Mesendoderm (in vitro differentiated cells): ENCODE measurements around the gene EIF2B4.

Experiments used
- DNase-seq: peaks from one replicate; pipeline ENCODE4 v3.0.0; 2013
- H2AK5ac ChIP-seq: 2 replicates; pipeline ENCODE4 v1.6.1; 2013; ENCODE audit warnings: low read length, inconsistent platforms
- H2BK120ac ChIP-seq: 2 replicates; pipeline ENCODE4 v1.6.1; 2013; ENCODE audit warnings: low read depth, mild to moderate bottlenecking, low read length, moderate library complexity, mixed read lengths
- H2BK15ac ChIP-seq: replicated peaks from 2 replicates; pipeline ENCODE4 v1.6.1; 2013; ENCODE audit warnings: low read depth, mild to moderate bottlenecking, moderate library complexity
- H2BK5ac ChIP-seq: 2 replicates; pipeline ENCODE4 v1.6.1; 2013; ENCODE audit warnings: low read length, inconsistent platforms
- H3K18ac ChIP-seq: 2 replicates; pipeline ENCODE4 v1.6.1; 2013; ENCODE audit warnings: mild to moderate bottlenecking, low read length, mixed read lengths
- H3K23ac ChIP-seq: one replicate; pipeline ENCODE4 v1.6.1; 2013; ENCODE audit warnings: low read length
- H3K27ac ChIP-seq: 2 replicates; pipeline ENCODE4 v1.5.1; 2013; ENCODE audit warnings: low read depth, mild to moderate bottlenecking, inconsistent platforms, low read length, moderate library complexity
- H3K27me3 ChIP-seq: 2 replicates; pipeline ENCODE4 v1.6.1; 2013; ENCODE audit warnings: low read length, control low read depth, mild to moderate bottlenecking, inconsistent platforms; ENCODE audit not compliant: insufficient read depth, poor library complexity
- H3K36me3 ChIP-seq: 2 replicates; pipeline ENCODE4 v1.6.1; 2013; ENCODE audit warnings: low read length, inconsistent platforms; ENCODE audit not compliant: control insufficient read depth, insufficient read depth
- H3K4ac ChIP-seq: one replicate; pipeline ENCODE4 v1.6.1; 2013; ENCODE audit warnings: low read depth, mild to moderate bottlenecking, low read length, moderate library complexity
- H3K4me1 ChIP-seq: 2 replicates; pipeline ENCODE4 v1.6.1; 2013; ENCODE audit warnings: low read depth, low read length, inconsistent platforms; ENCODE audit not compliant: control insufficient read depth
- H3K4me2 ChIP-seq: 2 replicates; pipeline ENCODE4 v1.6.1; 2013; ENCODE audit warnings: low read length
- H3K4me3 ChIP-seq: 2 replicates; pipeline ENCODE4 v1.5.1; 2013; ENCODE audit warnings: mild to moderate bottlenecking, low read length
- H3K56ac ChIP-seq: one replicate; pipeline ENCODE4 v1.6.1; 2013; ENCODE audit warnings: low read length
- H3K79me1 ChIP-seq: 2 replicates; pipeline ENCODE4 v1.6.1; 2013; ENCODE audit warnings: low read length, inconsistent platforms
- H3K79me2 ChIP-seq: 2 replicates; pipeline ENCODE4 v1.6.1; 2013; ENCODE audit warnings: mild to moderate bottlenecking, low read length; ENCODE audit not compliant: control insufficient read depth, insufficient read depth
- H3K9ac ChIP-seq: 2 replicates; pipeline ENCODE4 v1.6.1; 2013; ENCODE audit warnings: low read length, inconsistent platforms
- H4K5ac ChIP-seq: one replicate; pipeline ENCODE4 v1.6.1; 2013; ENCODE audit warnings: low read length
- H4K8ac ChIP-seq: one replicate; pipeline ENCODE4 v1.6.1; 2013; ENCODE audit warnings: low read depth, mild to moderate bottlenecking, control low read depth, low read length, moderate library complexity
- WGBS: extraction: QIAGEN DNeasy Blood & Tissue Kit; methylation state at CpG from one replicate; pipeline ENCODE4 v1.1.7; 2013; ENCODE audit warnings: low lambda C conversion rate, missing lambda C conversion rate; ENCODE audit not compliant: insufficient coverage; ENCODE audit errors: extremely low coverage; 5-methylcytosine and 5-hydroxymethylcytosine counted together

The EIF2B4 gene

DNA sequence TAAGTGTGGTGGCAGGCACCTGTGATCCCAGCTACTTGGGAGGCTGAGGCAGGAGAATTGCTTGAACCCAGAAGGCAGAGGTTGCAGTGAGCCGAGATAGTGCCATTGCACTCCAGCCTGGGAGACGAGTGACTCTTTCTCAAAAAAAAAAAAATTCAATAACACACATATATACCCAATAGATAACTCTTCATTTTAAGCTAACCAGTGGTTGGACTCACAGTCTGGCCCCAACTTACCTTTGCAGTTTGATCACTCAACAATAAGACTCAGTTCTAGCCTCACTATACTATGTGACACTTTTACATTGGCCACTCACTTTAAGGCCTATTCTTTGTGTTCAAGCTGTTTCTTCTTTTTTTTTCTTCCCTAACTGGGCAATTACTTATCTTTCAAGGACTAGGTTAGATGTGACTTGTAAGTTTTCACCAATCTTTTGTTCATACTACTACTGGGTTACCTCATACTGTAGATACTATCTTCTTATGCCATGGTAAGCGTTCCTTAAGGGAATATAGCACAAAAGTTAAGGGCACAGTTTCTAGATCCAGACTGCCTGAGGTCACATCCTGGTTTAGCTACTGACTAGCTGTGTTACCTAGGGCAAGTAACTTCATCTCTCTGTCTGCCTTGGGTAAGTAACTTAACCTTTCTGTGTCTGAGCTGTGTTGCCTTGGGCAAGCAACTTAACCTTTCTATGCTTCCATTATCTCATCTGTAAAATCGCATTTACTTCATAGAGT, 7.3 kb downstream of the EIF2B4 start:
- H3K9ac ChIP-seq = no peak overlapping the region
- no peak overlapping the region for H3K18ac ChIP-seq
- no peak overlapping the region for H2BK15ac ChIP-seq
- no peaks in the 10 kb centered on the region for H3K27me3 ChIP-seq
- no peak overlapping the region for H2BK5ac ChIP-seq
- no peak overlapping the region for H4K8ac ChIP-seq
- no peaks in the 10 kb centered on the region for H3K79me1 ChIP-seq
- peaks cover 2% of the 10 kb centered on the region for H3K36me3 ChIP-seq
- no peak overlapping the region for H4K5ac ChIP-seq
- H3K4me2 ChIP-seq = no peak overlapping the region
- H3K4ac ChIP-seq = no peak overlapping the region
- no peak overlapping the region for H2BK120ac ChIP-seq
- no peak overlapping the region for H3K56ac ChIP-seq
- H3K79me2 ChIP-seq = peaks cover 3% of the 10 kb centered on the region
- no peak overlapping the region for H3K27ac ChIP-seq
- no peaks in the 10 kb centered on the region for H3K4me1 ChIP-seq
- DNase-seq = no peak
- WGBS = no CpG with 5 or more reads among the region's 4 CpGs
- H2AK5ac ChIP-seq = no peak overlapping the region
- H3K23ac ChIP-seq = no peak overlapping the region
- H3K4me3 ChIP-seq = no peak overlapping the region

DNA sequence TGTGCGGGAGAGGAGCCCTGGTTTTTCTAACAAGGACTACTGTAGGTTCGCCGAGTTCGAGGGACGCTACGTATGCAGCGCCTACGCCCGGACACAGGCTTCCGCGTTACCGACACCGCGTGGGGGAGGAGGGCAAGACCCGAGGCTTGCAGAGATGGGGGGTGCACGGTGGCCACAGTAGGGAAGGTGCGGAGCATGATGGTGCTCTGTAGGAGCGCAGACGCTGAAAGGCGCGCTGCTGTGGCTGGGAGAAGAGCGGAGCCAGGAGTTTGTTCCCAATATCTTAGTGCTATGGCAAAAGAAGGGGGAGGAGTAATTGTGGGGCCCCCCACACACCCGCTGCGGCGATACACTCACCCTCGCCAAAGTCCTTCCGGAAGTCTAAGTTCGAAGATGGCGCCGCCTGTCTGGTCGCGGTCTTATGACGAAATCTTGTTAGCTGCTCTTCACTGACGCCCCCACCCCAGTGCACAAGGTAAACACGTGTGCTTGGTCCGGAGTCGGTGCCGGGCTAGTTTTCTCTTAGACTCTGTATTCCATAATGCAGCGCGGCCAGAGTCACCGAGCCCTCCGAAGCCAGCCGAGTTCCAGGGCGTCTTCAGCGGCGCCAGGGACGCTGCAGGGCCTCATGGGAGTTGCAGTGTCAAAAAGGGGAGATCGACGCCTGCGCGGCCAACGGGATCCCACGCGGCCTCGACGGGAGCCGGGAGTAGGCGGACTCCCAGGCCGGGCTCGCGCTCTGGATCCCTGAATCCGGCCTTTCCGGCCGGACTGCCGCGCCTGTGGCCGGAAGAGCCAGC, 13.6 kb downstream of the EIF2B4 start, which contains the start of gene GTF3C2:
GTF3C2 (minus strand) TSS at position 383 of the 800 bp plus-strand sequence. CDS start 13,210 bp downstream, outside the sequence.
- H4K5ac ChIP-seq = peak within 1 kb of the TSS; percentile 72
- peak within 1 kb of the TSS; percentile 100 for H3K27ac ChIP-seq
- peak within 1 kb of the TSS; percentile 22 for H2BK120ac ChIP-seq
- H3K4ac ChIP-seq = peak within 1 kb of the TSS; percentile 91
- peak within 1 kb of the TSS; percentile 98 for H3K9ac ChIP-seq
- H3K4me3 ChIP-seq = peak within 1 kb of the TSS; percentile 93
- H4K8ac ChIP-seq = peak within 1 kb of the TSS; percentile 98
- peak within 1 kb of the TSS; percentile 82 for H2AK5ac ChIP-seq
- H3K4me1 ChIP-seq = no peaks in the 10 kb centered on the region
- peak within 1 kb of the TSS; percentile 85 for H3K4me2 ChIP-seq
- H3K79me2 ChIP-seq = peaks cover 36% of the 10 kb centered on the region
- WGBS = no CpG with 5 or more reads among the region's 67 CpGs
- peak within 1 kb of the TSS; percentile 97 for H3K18ac ChIP-seq
- no peaks in the 10 kb centered on the region for H3K36me3 ChIP-seq
- H3K27me3 ChIP-seq = no peaks in the 10 kb centered on the region
- H3K79me1 ChIP-seq = peaks cover 7% of the 10 kb centered on the region
- H3K23ac ChIP-seq = peak within 1 kb of the TSS; percentile 45
- peak within 1 kb of the TSS; percentile 98 for H3K56ac ChIP-seq
- DNase-seq = peak; percentile 100
- peak within 1 kb of the TSS; percentile 90 for H2BK5ac ChIP-seq
- H2BK15ac ChIP-seq = no peak within 1 kb of the TSS

DNA sequence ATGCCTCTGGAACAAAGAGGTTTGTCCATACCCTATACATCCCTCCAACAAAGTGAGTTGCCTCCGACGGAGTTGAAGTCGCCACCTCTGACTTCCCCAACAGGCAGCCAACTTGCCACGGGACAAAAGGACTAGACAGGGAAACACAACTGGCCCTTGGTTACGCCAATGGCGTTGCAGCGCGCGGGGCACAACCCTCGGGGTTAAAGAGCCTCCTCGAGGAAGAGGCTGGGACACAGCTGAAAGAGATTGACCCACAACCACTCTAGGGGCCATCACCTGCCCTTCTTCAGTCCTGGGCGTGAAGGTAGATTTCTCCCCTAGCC, 14.1 kb downstream of the EIF2B4 start:
- Histone ChIP-seq H3K4me1 (no peaks in the 10 kb centered on the region), H3K4me2 (peak overlapping the region; percentile 60), H4K8ac (no peak overlapping the region), H3K9ac (peak overlapping the region; percentile 98), H2BK120ac (peak overlapping the region; percentile 22), H3K4ac (peak overlapping the region; percentile 28), H2AK5ac (no peak overlapping the region), H3K27me3 (no peaks in the 10 kb centered on the region), H3K27ac (peak overlapping the region; percentile 100), H2BK15ac (no peak overlapping the region), H3K56ac (peak overlapping the region; percentile 98), H3K79me1 (peaks cover 7% of the 10 kb centered on the region), H4K5ac (peak overlapping the region; percentile 72), H3K79me2 (peaks cover 40% of the 10 kb centered on the region), H3K23ac (no peak overlapping the region), H3K18ac (peak overlapping the region; percentile 15), H3K36me3 (no peaks in the 10 kb centered on the region), H2BK5ac (peak overlapping the region; percentile 89), H3K4me3 (peak overlapping the region; percentile 93)
- no CpG with 5 or more reads among the region's 12 CpGs for WGBS
- DNase-seq = peak; percentile 76

DNA sequence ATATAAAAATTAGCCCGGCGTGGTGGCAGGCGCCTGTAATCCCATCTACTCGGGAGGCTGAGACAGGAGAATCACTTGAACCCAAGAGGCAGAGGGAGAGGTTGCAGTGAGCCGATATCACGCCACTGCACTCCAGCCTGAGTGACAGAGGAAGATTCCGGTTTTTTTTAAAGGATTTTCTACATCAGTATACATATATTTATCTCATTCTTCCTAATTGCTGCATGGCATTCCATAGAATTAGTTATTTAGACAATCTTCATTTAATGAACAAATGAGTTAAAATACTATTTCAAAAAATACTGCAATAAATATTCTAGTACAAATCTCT, 15.6 kb downstream of the EIF2B4 start:
- H3K27ac ChIP-seq = no peak overlapping the region
- peaks cover 7% of the 10 kb centered on the region for H3K79me1 ChIP-seq
- H2BK5ac ChIP-seq = no peak overlapping the region
- no peaks in the 10 kb centered on the region for H3K36me3 ChIP-seq
- no peak overlapping the region for H2BK120ac ChIP-seq
- H3K27me3 ChIP-seq = no peaks in the 10 kb centered on the region
- no peak overlapping the region for H3K9ac ChIP-seq
- H2BK15ac ChIP-seq = no peak overlapping the region
- no peak overlapping the region for H2AK5ac ChIP-seq
- H4K5ac ChIP-seq = no peak overlapping the region
- H3K56ac ChIP-seq = no peak overlapping the region
- no peak overlapping the region for H3K4me2 ChIP-seq
- no peak overlapping the region for H3K23ac ChIP-seq
- no peak overlapping the region for H3K4me3 ChIP-seq
- H3K18ac ChIP-seq = no peak overlapping the region
- no CpG with 5 or more reads among the region's 7 CpGs for WGBS
- no peaks in the 10 kb centered on the region for H3K4me1 ChIP-seq
- no peak for DNase-seq
- peaks cover 49% of the 10 kb centered on the region for H3K79me2 ChIP-seq
- no peak overlapping the region for H3K4ac ChIP-seq
- H4K8ac ChIP-seq = no peak overlapping the region

DNA sequence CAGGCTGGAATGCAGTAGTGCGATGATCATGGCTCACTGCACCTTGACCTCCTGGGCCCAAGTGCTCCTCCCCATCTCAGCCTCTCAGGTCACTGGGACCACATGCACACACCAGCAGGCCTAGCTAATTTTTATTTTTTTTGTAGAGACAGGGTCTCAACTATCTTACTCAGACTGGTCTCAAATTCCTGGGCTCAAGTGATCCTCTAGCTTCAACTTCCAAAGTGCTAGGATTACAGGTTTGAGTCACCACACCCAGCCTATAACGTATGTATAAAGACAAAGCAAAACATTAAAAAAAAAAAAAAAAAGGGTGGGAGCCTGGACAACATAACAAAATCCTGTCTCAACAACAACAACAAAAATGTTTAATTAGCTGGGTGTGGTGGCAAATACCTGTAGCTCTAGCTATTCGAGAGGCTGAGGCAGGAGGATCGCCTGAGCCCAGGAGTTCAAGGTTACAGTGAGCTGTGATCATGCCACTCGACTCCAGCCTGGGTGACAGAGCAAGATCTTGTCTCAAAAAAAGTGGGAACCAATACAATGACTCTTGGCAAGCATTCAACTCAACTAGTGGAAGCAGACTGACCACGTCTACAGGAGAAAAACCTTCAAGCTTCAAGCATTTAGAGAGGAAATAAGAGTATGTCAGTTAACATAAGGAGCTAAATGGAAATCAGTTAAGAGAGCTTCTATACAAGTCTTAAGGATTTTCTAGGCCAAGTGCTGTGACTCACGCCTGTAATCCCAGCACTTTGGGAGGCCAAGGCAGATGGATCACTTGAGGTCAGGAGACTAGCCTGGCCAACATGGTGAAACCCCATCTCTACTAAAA, 16.2 kb downstream of the EIF2B4 start:
- no peak overlapping the region for H3K4ac ChIP-seq
- H3K56ac ChIP-seq = no peak overlapping the region
- no peak overlapping the region for H3K18ac ChIP-seq
- H3K4me2 ChIP-seq = no peak overlapping the region
- H2BK5ac ChIP-seq = no peak overlapping the region
- H3K79me1 ChIP-seq = peaks cover 7% of the 10 kb centered on the region
- H2AK5ac ChIP-seq = no peak overlapping the region
- no peaks in the 10 kb centered on the region for H3K36me3 ChIP-seq
- no peak overlapping the region for H4K8ac ChIP-seq
- no peaks in the 10 kb centered on the region for H3K27me3 ChIP-seq
- peaks cover 49% of the 10 kb centered on the region for H3K79me2 ChIP-seq
- WGBS = no CpG with 5 or more reads among the region's 7 CpGs
- H3K9ac ChIP-seq = no peak overlapping the region
- H3K4me1 ChIP-seq = no peaks in the 10 kb centered on the region
- H2BK120ac ChIP-seq = no peak overlapping the region
- no peak overlapping the region for H3K4me3 ChIP-seq
- H2BK15ac ChIP-seq = no peak overlapping the region
- H4K5ac ChIP-seq = no peak overlapping the region
- H3K23ac ChIP-seq = no peak overlapping the region
- no peak overlapping the region for H3K27ac ChIP-seq
- peak; percentile 47 for DNase-seq
